HEK293T (cell line): ENCODE data around the gene SLC2A5.

Source experiments
- CTCF ChIA-PET: fragments of 350-600 bp; formaldehyde crosslinking; extraction: SDS; loops from one replicate; lab custom pipeline; 2021; ENCODE audit warnings: antibody characterized with exemption, inconsistent platforms; lab: Yijun Ruan, JAX
- POLR2A ChIA-PET: fragments of 350-600 bp; formaldehyde crosslinking; extraction: SDS; loops from one replicate; lab custom pipeline; 2020; ENCODE audit warnings: antibody characterized with exemption, inconsistent platforms; lab: Yijun Ruan, JAX
- DNase-seq: peaks from one replicate; pipeline ENCODE4 v3.0.0; 2012; ENCODE audit warnings: mixed read lengths; ENCODE audit errors: extremely low spot score
- ARNT ChIP-seq: fragments of 450-650 bp; IDR thresholded peaks from 2 replicates; pipeline ENCODE4 v1.6.1; 2017; ENCODE audit warnings: mild to moderate bottlenecking
- BHLHE40 ChIP-seq: fragments of 450-650 bp; IDR thresholded peaks from 2 replicates; pipeline ENCODE4 v1.6.1; 2016; ENCODE audit warnings: mild to moderate bottlenecking, moderate library complexity, borderline replicate concordance
- CTBP1 ChIP-seq: fragments of 450-650 bp; IDR thresholded peaks from 2 replicates; pipeline ENCODE4 v1.6.1; 2016; ENCODE audit warnings: borderline replicate concordance
- ELF4 ChIP-seq: fragments of 450-650 bp; IDR thresholded peaks from 2 replicates; pipeline ENCODE4 v1.6.1; 2017; ENCODE audit warnings: antibody characterized with exemption
- FOXA1 ChIP-seq: fragments of 450-650 bp; IDR thresholded peaks from 2 replicates; pipeline ENCODE4 v1.6.1; 2016; ENCODE audit warnings: mild to moderate bottlenecking
- FOXK2 ChIP-seq: fragments of 450-650 bp; IDR thresholded peaks from 2 replicates; pipeline ENCODE4 v1.6.1; 2016; ENCODE audit warnings: mild to moderate bottlenecking
- FOXM1 ChIP-seq: fragments of 450-650 bp; IDR thresholded peaks from 2 replicates; pipeline ENCODE4 v1.6.1; 2017; ENCODE audit warnings: mild to moderate bottlenecking, borderline replicate concordance
- HDGF ChIP-seq: fragments of 450-650 bp; IDR thresholded peaks from 2 replicates; pipeline ENCODE4 v1.6.1; 2017; ENCODE audit warnings: antibody characterized with exemption, borderline replicate concordance
- L3MBTL2 ChIP-seq: fragments of 450-650 bp; conservative IDR thresholded peaks from 2 replicates; pipeline ENCODE4 v1.6.1; 2016; ENCODE audit warnings: mild to moderate bottlenecking
- LEF1 ChIP-seq: fragments of 450-650 bp; IDR thresholded peaks from 2 replicates; pipeline ENCODE4 v1.6.1; 2017; ENCODE audit warnings: mild to moderate bottlenecking, borderline replicate concordance
- NFRKB ChIP-seq: fragments of 450-650 bp; IDR thresholded peaks from 2 replicates; pipeline ENCODE4 v1.6.1; 2016; ENCODE audit warnings: mild to moderate bottlenecking, moderate library complexity
- PKNOX1 ChIP-seq: fragments of 450-650 bp; IDR thresholded peaks from 2 replicates; pipeline ENCODE4 v1.6.1; 2016
- SP1 ChIP-seq: fragments of 450-650 bp; IDR thresholded peaks from 2 replicates; pipeline ENCODE4 v1.6.1; 2017
- SUZ12 ChIP-seq: fragments of 450-650 bp; IDR thresholded peaks from 2 replicates; pipeline ENCODE4 v1.6.1; 2016; ENCODE audit warnings: mild to moderate bottlenecking
- TARDBP ChIP-seq: fragments of 450-650 bp; IDR thresholded peaks from 2 replicates; pipeline ENCODE4 v1.6.1; 2016
- ZNF384 ChIP-seq: fragments of 450-650 bp; IDR thresholded peaks from 2 replicates; pipeline ENCODE4 v1.6.1; 2016

SLC2A5 gene

GRCh38 chr1:9014475-9015375, 54.7 kb downstream of the SLC2A5 start:
- POLR2A ChIA-PET, result no interaction called here
- no peak for TF ChIP-seq ZNF384
- no peak for TF ChIP-seq FOXK2
- no peak for TF ChIP-seq SP1
- TF ChIP-seq FOXA1, result no peak
- no peak for TF ChIP-seq FOXM1
- no peak for TF ChIP-seq NFRKB
- TF ChIP-seq ARNT, result no peak
- no peak for TF ChIP-seq TARDBP
- TF ChIP-seq CTBP1, result no peak
- TF ChIP-seq HDGF, result no peak
- no peak for TF ChIP-seq BHLHE40
- TF ChIP-seq LEF1, result no peak
- no peak for TF ChIP-seq SUZ12
- TF ChIP-seq ELF4, result no peak
- TF ChIP-seq PKNOX1, result no peak
- TF ChIP-seq L3MBTL2, result no peak
- no peak for DNase-seq
- CTCF ChIA-PET, result interaction anchor here (0.5 to 2.5 kb wide), 4 partner anchors 10 to 87 kb away, joined by 3 to 15 read pairs (median 7); no protein-coding TSS in a partner anchor

GRCh38 chr1:9013819-9014218, 55.6 kb downstream of the SLC2A5 start:
- CTCF ChIA-PET, result interaction anchor here (1.7 kb wide), 1 partner anchor 9 kb away, joined by 15 read pairs; no protein-coding TSS in a partner anchor
- POLR2A ChIA-PET, result no interaction called here
- DNase-seq, result no peak
- TF ChIP-seq ELF4, result no peak
- no peak for TF ChIP-seq SP1
- TF ChIP-seq HDGF, result no peak
- no peak for TF ChIP-seq L3MBTL2

- TF ChIP-seq ARNT (no peak), TARDBP (no peak), BHLHE40 (no peak), ZNF384 (no peak), SUZ12 (no peak), PKNOX1 (no peak), L3MBTL2 (no peak), CTBP1 (no peak), LEF1 (no peak), NFRKB (no peak), ELF4 (no peak), HDGF (no peak)
- no peak for DNase-seq
- POLR2A ChIA-PET, result no interaction called here
- CTCF ChIA-PET, result interaction anchor here (2.3 kb wide), 1 partner anchor 91 kb away, joined by 5 read pairs; no protein-coding TSS in a partner anchor
Observed at GRCh38 chr1:9010781-9011323, 58.6 kb downstream of the SLC2A5 start.

GRCh38 chr1:9009438-9010370, 59.7 kb downstream of the SLC2A5 start:
- peak; percentile 71 for DNase-seq
- ChIA-PET CTCF (interaction anchor here (2.3 kb wide), 1 partner anchor 92 kb away, joined by 5 read pairs; no protein-coding TSS in a partner anchor), POLR2A (no interaction called here)
- TF ChIP-seq FOXK2 (no peak), NFRKB (no peak), HDGF (no peak), SUZ12 (no peak), FOXM1 (no peak), PKNOX1 (no peak), CTBP1 (no peak)

GRCh38 chr1:9008236-9008635, 61.2 kb downstream of the SLC2A5 start:
- TF ChIP-seq NFRKB, result no peak
- TF ChIP-seq CTBP1, result no peak
- TF ChIP-seq ARNT, result no peak
- TF ChIP-seq HDGF, result no peak
- TF ChIP-seq ZNF384, result no peak
- TF ChIP-seq ELF4, result no peak
- TF ChIP-seq TARDBP, result no peak
- TF ChIP-seq PKNOX1, result no peak
- TF ChIP-seq FOXK2, result no peak
- TF ChIP-seq FOXM1, result no peak
- TF ChIP-seq SP1, result no peak
- ChIA-PET CTCF (interaction anchor here (0.6 kb wide), 1 partner anchor 62 kb away, joined by 3 read pairs; no protein-coding TSS in a partner anchor), POLR2A (interaction anchor here (1.1 kb wide), 1 partner anchor 130 kb away, joined by 3 read pairs; the partner anchor contains the start of gene ENO1)
- no peak for DNase-seq
